HUES48 (cell line): Measurements from ENCODE around the gene SPSB2.
"Not testable (repeated sequence)": the region's sequence is repeated elsewhere in the genome, so short reads cannot be mapped to it uniquely, and the experiment has no call there.

Source experiments
- H3K27ac ChIP-seq: one replicate; pipeline ENCODE4 v1.7.0; 2013; ENCODE audit warnings: low read depth, low read length, inconsistent platforms
- H3K27me3 ChIP-seq: 2 replicates; pipeline ENCODE4 v1.6.1; 2013; ENCODE audit warnings: mild to moderate bottlenecking, low read length; ENCODE audit not compliant: control insufficient read depth, insufficient read depth
- H3K36me3 ChIP-seq: 2 replicates; pipeline ENCODE4 v1.6.1; 2013; ENCODE audit warnings: low read length; ENCODE audit not compliant: control insufficient read depth, insufficient read depth
- H3K4me1 ChIP-seq: 2 replicates; pipeline ENCODE4 v1.6.1; 2013; ENCODE audit warnings: mild to moderate bottlenecking, low read length; ENCODE audit not compliant: control insufficient read depth, insufficient read depth
- H3K4me3 ChIP-seq: 2 replicates; pipeline ENCODE4 v1.5.1; 2013; ENCODE audit warnings: mild to moderate bottlenecking, low read depth, low read length
- H3K9ac ChIP-seq: 2 replicates; pipeline ENCODE4 v1.6.1; 2013; ENCODE audit warnings: mild to moderate bottlenecking, low read depth, low read length, moderate library complexity
- H3K9me3 ChIP-seq: 2 replicates; pipeline ENCODE4 v1.6.1; 2013; ENCODE audit warnings: low read length; ENCODE audit not compliant: control insufficient read depth, insufficient read depth

Gene SPSB2

GRCh38 chr12:6896846-6897435, 23.8 kb upstream of the SPSB2 start:
- H3K4me3 ChIP-seq, result no peak overlapping the region
- no peak overlapping the region for H3K27ac ChIP-seq
- H3K36me3 ChIP-seq, result no peaks in the 10 kb centered on the region
- H3K9me3 ChIP-seq, result no peaks in the 10 kb centered on the region
- no peaks in the 10 kb centered on the region for H3K27me3 ChIP-seq
- H3K9ac ChIP-seq, result no peak overlapping the region
- no peaks in the 10 kb centered on the region for H3K4me1 ChIP-seq

GRCh38 chr12:6894321-6894720, 21.2 kb upstream of the SPSB2 start:
- Histone ChIP-seq H3K9me3 (no peaks in the 10 kb centered on the region), H3K27ac (no peak overlapping the region), H3K27me3 (no peaks in the 10 kb centered on the region), H3K4me3 (no peak overlapping the region), H3K4me1 (peaks cover 7% of the 10 kb centered on the region; the same call in 1 of the 2 replicates), H3K36me3 (no peaks in the 10 kb centered on the region), H3K9ac (no peak overlapping the region)

- not testable (repeated sequence) for H3K27me3 ChIP-seq, H3K4me3 ChIP-seq, H3K36me3 ChIP-seq, H3K9me3 ChIP-seq, H3K27ac ChIP-seq, H3K9ac ChIP-seq
- peaks cover 15% of the 10 kb centered on the region for H3K4me1 ChIP-seq
Measured at GRCh38 chr12:6892683-6893082, 19.6 kb upstream of the SPSB2 start.

GRCh38 chr12:6891646-6892001, 18.5 kb upstream of the SPSB2 start:
- peak overlapping the region; percentile 66 for H3K4me3 ChIP-seq
- no peaks in the 10 kb centered on the region for H3K36me3 ChIP-seq
- no peaks in the 10 kb centered on the region for H3K9me3 ChIP-seq
- no peaks in the 10 kb centered on the region for H3K27me3 ChIP-seq
- peaks cover 20% of the 10 kb centered on the region for H3K4me1 ChIP-seq
- peak overlapping the region; percentile 76 for H3K27ac ChIP-seq
- peak overlapping the region; percentile 70 for H3K9ac ChIP-seq

GRCh38 chr12:6890789-6891645, 17.9 kb upstream of the SPSB2 start:
- Histone ChIP-seq H3K4me1 (peaks cover 20% of the 10 kb centered on the region), H3K4me3 (peak overlapping the region; percentile 66)

GRCh38 chr12:6889775-6890573, 16.9 kb upstream of the SPSB2 start:
- H3K36me3 ChIP-seq, H3K27me3 ChIP-seq, H3K9me3 ChIP-seq: not testable (repeated sequence)
- peak overlapping the region; percentile 47; the same call in 1 of the 2 replicates for H3K4me3 ChIP-seq
- H3K27ac ChIP-seq, result peak overlapping the region; percentile 92
- peaks cover 28% of the 10 kb centered on the region for H3K4me1 ChIP-seq
- peak overlapping the region; percentile 63 for H3K9ac ChIP-seq

More at GRCh38 chr12:6890789-6891645, 17.9 kb upstream of the SPSB2 start:
- Histone ChIP-seq H3K27me3 (no peaks in the 10 kb centered on the region), H3K27ac (peak overlapping the region; percentile 92), H3K9ac (peak overlapping the region; percentile 70), H3K36me3 (no peaks in the 10 kb centered on the region), H3K9me3 (no peaks in the 10 kb centered on the region)

GRCh38 chr12:6888794-6889193, 15.7 kb upstream of the SPSB2 start:
- H3K36me3 ChIP-seq, result peaks cover 12% of the 10 kb centered on the region

GRCh38 chr12:6888360-6888759, 15.3 kb upstream of the SPSB2 start:
- no peaks in the 10 kb centered on the region for H3K9me3 ChIP-seq
- H3K27ac ChIP-seq, result no peak overlapping the region
- peaks cover 31% of the 10 kb centered on the region for H3K4me1 ChIP-seq
- peaks cover 16% of the 10 kb centered on the region for H3K36me3 ChIP-seq
- no peaks in the 10 kb centered on the region for H3K27me3 ChIP-seq
- H3K9ac ChIP-seq, result no peak overlapping the region
- H3K4me3 ChIP-seq, result no peak overlapping the region

More at GRCh38 chr12:6888794-6889193, 15.7 kb upstream of the SPSB2 start:
- not testable (repeated sequence) for H3K4me3 ChIP-seq, H3K27ac ChIP-seq, H3K27me3 ChIP-seq, H3K9me3 ChIP-seq, H3K9ac ChIP-seq
- peaks cover 31% of the 10 kb centered on the region for H3K4me1 ChIP-seq

- H3K36me3 ChIP-seq, result peaks cover 21% of the 10 kb centered on the region
- H3K4me3 ChIP-seq, result no peak overlapping the region
- no peak overlapping the region for H3K9ac ChIP-seq
- no peaks in the 10 kb centered on the region for H3K27me3 ChIP-seq
- H3K4me1 ChIP-seq, result peaks cover 31% of the 10 kb centered on the region
- H3K9me3 ChIP-seq, result no peaks in the 10 kb centered on the region
- H3K27ac ChIP-seq, result peak overlapping the region; percentile 6
Measured at GRCh38 chr12:6887460-6887859, 14.4 kb upstream of the SPSB2 start.

- Histone ChIP-seq H3K27ac (peak overlapping the region; percentile 84), H3K36me3 (peaks cover 21% of the 10 kb centered on the region), H3K4me1 (peaks cover 31% of the 10 kb centered on the region)
- H3K27me3 ChIP-seq, H3K4me3 ChIP-seq, H3K9me3 ChIP-seq, H3K9ac ChIP-seq: not testable (repeated sequence)
Measured at GRCh38 chr12:6886206-6886999, 13.3 kb upstream of the SPSB2 start.
